ENCODE measurements around the gene TMEM139. TPM values are rescaled to one million over a fixed set of nuclear protein-coding genes. Genes with fewer than 3 reads are reported as not detected.

The TMEM139 gene
- total RNA-seq, 1 experiment from 2014 or later = not detected

- TF ChIP-seq EZH2 (IDR thresholded peaks at IDR 0.05; ENCODE audit: borderline replicate concordance, low read depth, low read length, poor library complexity, severe bottlenecking) (no peak), CTCF (conservative IDR thresholded peaks at IDR 0.05; ENCODE audit: low read depth, low read length) (peak; percentile 80)
- H3K4me3 ChIP-seq (ENCODE audit: low read depth, low read length, poor library complexity, severe bottlenecking) = no peak overlapping the region
- no peak overlapping the region for H3K27ac ChIP-seq (ENCODE audit: low read depth, low read length, poor library complexity, severe bottlenecking)
- intact Hi-C loops (cut with micrococcal nuclease; ENCODE audit: unreplicated experiment) = loop anchor here (5.0 kb wide), 1 partner anchor 77 kb away; no protein-coding TSS in a partner anchor
- H3K36me3 ChIP-seq (ENCODE audit: insufficient read depth, low read length, poor library complexity, severe bottlenecking) = peaks cover 80% of the 10 kb centered on the region
- no TSS peak for BruUV-seq (replicated peaks)
- DNase-seq (ENCODE audit: low spot score) = peak; percentile 47
- H3K27me3 ChIP-seq (replicated peaks; ENCODE audit: insufficient read depth, low read depth, low read length, poor library complexity) = no peaks in the 10 kb centered on the region
- H3K9me3 ChIP-seq (ENCODE audit: low read depth, low read length, poor library complexity, severe bottlenecking) = no peaks in the 10 kb centered on the region
- ChIA-PET CTCF (interaction anchor here (0.7 kb wide), 2 partner anchors 22 to 59 kb away, joined by 3 to 4 read pairs; no protein-coding TSS in a partner anchor), POLR2A (ENCODE audit: low non-redundant PET) (no interaction called here)
- H3K4me1 ChIP-seq (ENCODE audit: insufficient read depth, low read length, poor library complexity, severe bottlenecking) = peaks cover 28% of the 10 kb centered on the region
These were observed 15.1 kb downstream of the TMEM139 start for GRCh38 chr7:143299840-143300239.

GRCh38 chr7:143300959-143301935 is 16.5 kb downstream of the TMEM139 start:
- Histone ChIP-seq H3K27me3 (replicated peaks; ENCODE audit: insufficient read depth, low read depth, low read length, poor library complexity) (no peaks in the 10 kb centered on the region), H3K9me3 (ENCODE audit: low read depth, low read length, poor library complexity, severe bottlenecking) (no peaks in the 10 kb centered on the region), H3K36me3 (ENCODE audit: insufficient read depth, low read length, poor library complexity, severe bottlenecking) (peaks cover 85% of the 10 kb centered on the region), H3K27ac (ENCODE audit: low read depth, low read length, poor library complexity, severe bottlenecking) (no peak overlapping the region), H3K4me1 (ENCODE audit: insufficient read depth, low read length, poor library complexity, severe bottlenecking) (peaks cover 14% of the 10 kb centered on the region), H3K4me3 (ENCODE audit: low read depth, low read length, poor library complexity, severe bottlenecking) (no peak overlapping the region)
- ChIA-PET POLR2A (ENCODE audit: low non-redundant PET) (interaction anchor here (0.9 kb wide), 1 partner anchor 74 kb away, joined by 3 read pairs; no protein-coding TSS in a partner anchor), CTCF (no interaction called here)
- DNase-seq (ENCODE audit: low spot score) = no peak
- intact Hi-C loops (cut with micrococcal nuclease; ENCODE audit: unreplicated experiment) = no loop called here
- BruUV-seq (replicated peaks) = no TSS peak
- TF ChIP-seq EZH2 (IDR thresholded peaks at IDR 0.05; ENCODE audit: borderline replicate concordance, low read depth, low read length, poor library complexity, severe bottlenecking) = no peak
- no peak for TF ChIP-seq CTCF (conservative IDR thresholded peaks at IDR 0.05; ENCODE audit: low read depth, low read length)

GRCh38 chr7:143303733-143304132 is 19.0 kb downstream of the TMEM139 start:
- Histone ChIP-seq H3K4me3 (ENCODE audit: low read depth, low read length, poor library complexity, severe bottlenecking) (no peak overlapping the region), H3K4me1 (ENCODE audit: insufficient read depth, low read length, poor library complexity, severe bottlenecking) (no peaks in the 10 kb centered on the region), H3K27me3 (replicated peaks; ENCODE audit: insufficient read depth, low read depth, low read length, poor library complexity) (no peaks in the 10 kb centered on the region), H3K36me3 (ENCODE audit: insufficient read depth, low read length, poor library complexity, severe bottlenecking) (peaks cover 97% of the 10 kb centered on the region), H3K27ac (ENCODE audit: low read depth, low read length, poor library complexity, severe bottlenecking) (no peak overlapping the region), H3K9me3 (ENCODE audit: low read depth, low read length, poor library complexity, severe bottlenecking) (no peaks in the 10 kb centered on the region)
- no TSS peak for BruUV-seq (replicated peaks)
- TF ChIP-seq CTCF (conservative IDR thresholded peaks at IDR 0.05; ENCODE audit: low read depth, low read length) = no peak
- TF ChIP-seq EZH2 (IDR thresholded peaks at IDR 0.05; ENCODE audit: borderline replicate concordance, low read depth, low read length, poor library complexity, severe bottlenecking) = no peak
- POLR2A ChIA-PET (ENCODE audit: low non-redundant PET) = no interaction called here
- CTCF ChIA-PET = no interaction called here
- intact Hi-C loops (cut with micrococcal nuclease; ENCODE audit: unreplicated experiment) = no loop called here
- DNase-seq (ENCODE audit: low spot score) = no peak

Data from A673 (cell line).